ENCODE measurements around the gene AQP4.

Gene AQP4

GRCh38 chr18:26840965-26841364, 24.5 kb downstream of the AQP4 start:
- Histone ChIP-seq H3K36me3 (ENCODE audit: control insufficient read depth, insufficient read depth, low read length) (no peaks in the 10 kb centered on the region), H3K4me3 (ENCODE audit: extremely low read depth, insufficient read depth, low read length, poor library complexity, severe bottlenecking) (no peak overlapping the region), H3K27ac (ENCODE audit: low read depth, low read length, severe bottlenecking) (no peak overlapping the region), H3K9me3 (ENCODE audit: control insufficient read depth, low read length) (no peaks in the 10 kb centered on the region), H3K4me1 (ENCODE audit: control insufficient read depth, insufficient read depth, low read length, poor library complexity, severe bottlenecking) (no peaks in the 10 kb centered on the region)
- 57 to 69% methylated on average over 3 of the region's 5 CpGs for WGBS, 2 experiments (ENCODE audit: insufficient coverage in 2 of 2)

- no peaks in the 10 kb centered on the region for H3K4me1 ChIP-seq (ENCODE audit: control insufficient read depth, insufficient read depth, low read length, poor library complexity, severe bottlenecking)
- WGBS, 2 experiments (ENCODE audit: insufficient coverage in 2 of 2) = 100% methylated on average over 1 of the region's 2 CpGs; no CpG with 5 or more reads in 1 of the 2 experiments
- H3K9me3 ChIP-seq (ENCODE audit: control insufficient read depth, low read length) = no peaks in the 10 kb centered on the region
Measured at GRCh38 chr18:26839609-26840008, 25.9 kb downstream of the AQP4 start.

GRCh38 chr18:26832302-26832701, 33.2 kb downstream of the AQP4 start:
- Histone ChIP-seq H3K4me3 (ENCODE audit: extremely low read depth, insufficient read depth, low read length, poor library complexity, severe bottlenecking) (no peak overlapping the region), H3K4me1 (ENCODE audit: control insufficient read depth, insufficient read depth, low read length, poor library complexity, severe bottlenecking) (no peaks in the 10 kb centered on the region), H3K9me3 (ENCODE audit: control insufficient read depth, low read length) (no peaks in the 10 kb centered on the region), H3K27ac (ENCODE audit: low read depth, low read length, severe bottlenecking) (no peak overlapping the region), H3K36me3 (ENCODE audit: control insufficient read depth, insufficient read depth, low read length) (no peaks in the 10 kb centered on the region)
- WGBS, 2 experiments (ENCODE audit: insufficient coverage in 2 of 2) = 100% methylated on average over 4 to 6 of the region's 11 CpGs

More at GRCh38 chr18:26839609-26840008, 25.9 kb downstream of the AQP4 start:
- Histone ChIP-seq H3K27ac (ENCODE audit: low read depth, low read length, severe bottlenecking) (no peak overlapping the region), H3K4me3 (ENCODE audit: extremely low read depth, insufficient read depth, low read length, poor library complexity, severe bottlenecking) (no peak overlapping the region), H3K36me3 (ENCODE audit: control insufficient read depth, insufficient read depth, low read length) (no peaks in the 10 kb centered on the region)

- H3K9me3 ChIP-seq (ENCODE audit: control insufficient read depth, low read length) = no peaks in the 10 kb centered on the region
- H3K27ac ChIP-seq (ENCODE audit: low read depth, low read length, severe bottlenecking) = no peak overlapping the region
- no peak overlapping the region for H3K4me3 ChIP-seq (ENCODE audit: extremely low read depth, insufficient read depth, low read length, poor library complexity, severe bottlenecking)
- no peaks in the 10 kb centered on the region for H3K36me3 ChIP-seq (ENCODE audit: control insufficient read depth, insufficient read depth, low read length)
- WGBS, 2 experiments (ENCODE audit: insufficient coverage in 2 of 2) = 95 to 100% methylated on average over 2 to 3 of the region's 3 CpGs
- no peaks in the 10 kb centered on the region for H3K4me1 ChIP-seq (ENCODE audit: control insufficient read depth, insufficient read depth, low read length, poor library complexity, severe bottlenecking)
Measured at GRCh38 chr18:26827581-26827980, 37.9 kb downstream of the AQP4 start.

GRCh38 chr18:26826656-26827235, 38.8 kb downstream of the AQP4 start:
- no peak overlapping the region for H3K27ac ChIP-seq (ENCODE audit: low read depth, low read length, severe bottlenecking)
- no peaks in the 10 kb centered on the region for H3K9me3 ChIP-seq (ENCODE audit: control insufficient read depth, low read length)
- H3K4me1 ChIP-seq (ENCODE audit: control insufficient read depth, insufficient read depth, low read length, poor library complexity, severe bottlenecking) = no peaks in the 10 kb centered on the region
- H3K36me3 ChIP-seq (ENCODE audit: control insufficient read depth, insufficient read depth, low read length) = no peaks in the 10 kb centered on the region
- WGBS, 2 experiments (ENCODE audit: insufficient coverage in 2 of 2) = 79 to 94% methylated on average over 4 to 5 of the region's 6 CpGs
- H3K4me3 ChIP-seq (ENCODE audit: extremely low read depth, insufficient read depth, low read length, poor library complexity, severe bottlenecking) = no peak overlapping the region

- Histone ChIP-seq H3K4me3 (ENCODE audit: extremely low read depth, insufficient read depth, low read length, poor library complexity, severe bottlenecking) (no peak overlapping the region), H3K4me1 (ENCODE audit: control insufficient read depth, insufficient read depth, low read length, poor library complexity, severe bottlenecking) (no peaks in the 10 kb centered on the region), H3K27ac (ENCODE audit: low read depth, low read length, severe bottlenecking) (no peak overlapping the region), H3K36me3 (ENCODE audit: control insufficient read depth, insufficient read depth, low read length) (no peaks in the 10 kb centered on the region), H3K9me3 (ENCODE audit: control insufficient read depth, low read length) (peaks cover 5% of the 10 kb centered on the region)
- WGBS, 2 experiments (ENCODE audit: insufficient coverage in 2 of 2) = no CpG with 5 or more reads among the region's 1 CpG
Measured at GRCh38 chr18:26821181-26821580, 44.3 kb downstream of the AQP4 start.

GRCh38 chr18:26819046-26819445, 46.5 kb downstream of the AQP4 start:
- 100% methylated on average over 1 of the region's 1 CpG; no CpG with 5 or more reads in 1 of the 2 experiments for WGBS, 2 experiments (ENCODE audit: insufficient coverage in 2 of 2)

GRCh38 chr18:26818461-26818860, 47.0 kb downstream of the AQP4 start:
- 67% methylated on average over 1 of the region's 1 CpG; no CpG with 5 or more reads in 1 of the 2 experiments for WGBS, 2 experiments (ENCODE audit: insufficient coverage in 2 of 2)
- H3K27ac ChIP-seq (ENCODE audit: low read depth, low read length, severe bottlenecking) = no peak overlapping the region
- peaks cover 5% of the 10 kb centered on the region for H3K9me3 ChIP-seq (ENCODE audit: control insufficient read depth, low read length)
- no peaks in the 10 kb centered on the region for H3K4me1 ChIP-seq (ENCODE audit: control insufficient read depth, insufficient read depth, low read length, poor library complexity, severe bottlenecking)
- H3K4me3 ChIP-seq (ENCODE audit: extremely low read depth, insufficient read depth, low read length, poor library complexity, severe bottlenecking) = no peak overlapping the region
- H3K36me3 ChIP-seq (ENCODE audit: control insufficient read depth, insufficient read depth, low read length) = no peaks in the 10 kb centered on the region

More at GRCh38 chr18:26819046-26819445, 46.5 kb downstream of the AQP4 start:
- Histone ChIP-seq H3K4me3 (ENCODE audit: extremely low read depth, insufficient read depth, low read length, poor library complexity, severe bottlenecking) (no peak overlapping the region), H3K27ac (ENCODE audit: low read depth, low read length, severe bottlenecking) (no peak overlapping the region), H3K4me1 (ENCODE audit: control insufficient read depth, insufficient read depth, low read length, poor library complexity, severe bottlenecking) (no peaks in the 10 kb centered on the region), H3K36me3 (ENCODE audit: control insufficient read depth, insufficient read depth, low read length) (no peaks in the 10 kb centered on the region), H3K9me3 (ENCODE audit: control insufficient read depth, low read length) (peaks cover 5% of the 10 kb centered on the region)

- Histone ChIP-seq H3K4me3 (ENCODE audit: extremely low read depth, insufficient read depth, low read length, poor library complexity, severe bottlenecking) (no peak overlapping the region), H3K9me3 (ENCODE audit: control insufficient read depth, low read length) (no peaks in the 10 kb centered on the region), H3K27ac (ENCODE audit: low read depth, low read length, severe bottlenecking) (no peak overlapping the region), H3K4me1 (ENCODE audit: control insufficient read depth, insufficient read depth, low read length, poor library complexity, severe bottlenecking) (no peaks in the 10 kb centered on the region), H3K36me3 (ENCODE audit: control insufficient read depth, insufficient read depth, low read length) (no peaks in the 10 kb centered on the region)
- WGBS, 2 experiments (ENCODE audit: insufficient coverage in 2 of 2) = no CpG with 5 or more reads among the region's 1 CpG
Measured at GRCh38 chr18:26813043-26813442, 52.5 kb downstream of the AQP4 start.

GRCh38 chr18:26812462-26812861, 53.0 kb downstream of the AQP4 start:
- 100% methylated on average over 1 to 2 of the region's 3 CpGs for WGBS, 2 experiments (ENCODE audit: insufficient coverage in 2 of 2)
- no peak overlapping the region for H3K4me3 ChIP-seq (ENCODE audit: extremely low read depth, insufficient read depth, low read length, poor library complexity, severe bottlenecking)
- no peaks in the 10 kb centered on the region for H3K9me3 ChIP-seq (ENCODE audit: control insufficient read depth, low read length)
- no peaks in the 10 kb centered on the region for H3K4me1 ChIP-seq (ENCODE audit: control insufficient read depth, insufficient read depth, low read length, poor library complexity, severe bottlenecking)
- H3K27ac ChIP-seq (ENCODE audit: low read depth, low read length, severe bottlenecking) = no peak overlapping the region
- no peaks in the 10 kb centered on the region for H3K36me3 ChIP-seq (ENCODE audit: control insufficient read depth, insufficient read depth, low read length)

- Histone ChIP-seq H3K4me3 (ENCODE audit: extremely low read depth, insufficient read depth, low read length, poor library complexity, severe bottlenecking) (no peak overlapping the region), H3K9me3 (ENCODE audit: control insufficient read depth, low read length) (no peaks in the 10 kb centered on the region), H3K36me3 (ENCODE audit: control insufficient read depth, insufficient read depth, low read length) (no peaks in the 10 kb centered on the region), H3K4me1 (ENCODE audit: control insufficient read depth, insufficient read depth, low read length, poor library complexity, severe bottlenecking) (no peaks in the 10 kb centered on the region), H3K27ac (ENCODE audit: low read depth, low read length, severe bottlenecking) (no peak overlapping the region)
- WGBS, 2 experiments (ENCODE audit: insufficient coverage in 2 of 2) = 89 to 97% methylated on average over 5 of the region's 5 CpGs
Measured at GRCh38 chr18:26809346-26809745, 56.2 kb downstream of the AQP4 start.
